Cardiac muscle cell (in vitro differentiated cells and primary cell): ENCODE measurements around the gene CARMIL1. TPM values are rescaled to one million over a fixed set of nuclear protein-coding genes. Genes with fewer than 3 reads are reported as not detected.
A peak's percentile ranks its signal among the peaks of the same experiment; 100 is the strongest.

ENCODE experiments used
- DNase-seq, 2 donors: peaks; one replicate each; pipeline versions ENCODE4 v3.0.0 to v3.0.0-alpha.2; 2010 to 2017; ENCODE audit warnings: low read depth in 1 of 2, low spot score in 1 of 2
- H3K27ac ChIP-seq: fragments of 200-600 bp; sonication (generic); 2 replicates; pipeline ENCODE4 v1.5.1; 2016
- H3K27me3 ChIP-seq: fragments of 200-600 bp; sonication (generic); 2 replicates; pipeline ENCODE4 v1.6.0; 2016; ENCODE audit warnings: control low read depth
- H3K36me3 ChIP-seq: fragments of 200-600 bp; sonication (generic); 2 replicates; pipeline ENCODE4 v1.5.1; 2016; ENCODE audit warnings: control low read depth
- H3K4me1 ChIP-seq: fragments of 200-600 bp; sonication (generic); 2 replicates; pipeline ENCODE4 v1.8.1; 2017; ENCODE audit warnings: low read depth, mild to moderate bottlenecking, mixed run types
- H3K4me3 ChIP-seq: fragments of 200-600 bp; sonication (generic); 2 replicates; pipeline ENCODE4 v1.5.1; 2016; ENCODE audit warnings: mild to moderate bottlenecking
- H3K9me3 ChIP-seq: fragments of 200-600 bp; sonication (generic); 2 replicates; pipeline ENCODE4 v1.5.1; 2017; ENCODE audit warnings: low read depth, mild to moderate bottlenecking, control low read depth
- CTCF ChIP-seq: IDR thresholded peaks from 2 replicates; pipeline ENCODE4 v1.5.1; 2012; ENCODE audit warnings: low read depth, mild to moderate bottlenecking, low read length
- polyA plus RNA-seq: library from polyadenylated mRNA; unstranded; fragments of >200 nt; fragmentation: Nextera tagmentation; extraction: Ambion mirVana; gene quantifications from 2 replicates; pipeline ENCODE4 v1.2.1, GENCODE V29; 2016
- total RNA-seq: library from RNA; depleted of rRNA; stranded (reverse); fragments of >200 nt; gene quantifications from 2 replicates; pipeline ENCODE4 v1.2.3, GENCODE V29; 2016

The CARMIL1 gene
- total and polyA plus RNA-seq, 2 experiments from 2014 or later, result 15.7 to 63.6 TPM

GRCh38 chr6:25277386-25277785 lies 1.8 kb upstream of the CARMIL1 start:
- TF ChIP-seq CTCF, result no peak
- Histone ChIP-seq H3K4me1 (peaks cover 13% of the 10 kb centered on the region), H3K9me3 (no peaks in the 10 kb centered on the region), H3K36me3 (no peaks in the 10 kb centered on the region), H3K4me3 (no peak overlapping the region), H3K27me3 (peaks cover 7% of the 10 kb centered on the region), H3K27ac (no peak overlapping the region)
- no peak for DNase-seq

GRCh38 chr6:25277857-25278256 lies 1.3 kb upstream of the CARMIL1 start:
- peak in 1 of 2 donors; percentile 11 for DNase-seq
- peaks cover 18% of the 10 kb centered on the region for H3K4me1 ChIP-seq
- no peak for TF ChIP-seq CTCF
- H3K27ac ChIP-seq, result no peak overlapping the region
- no peak overlapping the region for H3K4me3 ChIP-seq
- no peaks in the 10 kb centered on the region for H3K9me3 ChIP-seq
- H3K36me3 ChIP-seq, result no peaks in the 10 kb centered on the region
- peaks cover 5% of the 10 kb centered on the region for H3K27me3 ChIP-seq

GRCh38 chr6:25278261-25278913 lies 787 bp upstream of the CARMIL1 start:
- H3K36me3 ChIP-seq, result no peaks in the 10 kb centered on the region
- peak in 1 of 2 donors; percentile 31 for DNase-seq
- no peak for TF ChIP-seq CTCF
- H3K4me3 ChIP-seq, result peak overlapping the region; percentile 75
- no peaks in the 10 kb centered on the region for H3K9me3 ChIP-seq
- H3K27ac ChIP-seq, result no peak overlapping the region
- peaks cover 5% of the 10 kb centered on the region for H3K27me3 ChIP-seq
- H3K4me1 ChIP-seq, result peaks cover 19% of the 10 kb centered on the region

- H3K4me3 ChIP-seq, result peak overlapping the region; percentile 75
- H3K9me3 ChIP-seq, result no peaks in the 10 kb centered on the region
- no peak for TF ChIP-seq CTCF
Observed at GRCh38 chr6:25279748-25280343, 672 bp downstream of the CARMIL1 start.

GRCh38 chr6:25280344-25281074 lies 1.3 kb downstream of the CARMIL1 start:
- Histone ChIP-seq H3K4me1 (peaks cover 19% of the 10 kb centered on the region), H3K27me3 (peaks cover 2% of the 10 kb centered on the region), H3K36me3 (no peaks in the 10 kb centered on the region), H3K9me3 (no peaks in the 10 kb centered on the region), H3K27ac (peak overlapping the region; percentile 64), H3K4me3 (peak overlapping the region; percentile 75)
- no peak for TF ChIP-seq CTCF
- DNase-seq, result peak; percentile 31 to 52

More at GRCh38 chr6:25279748-25280343, 672 bp downstream of the CARMIL1 start:
- DNase-seq, result peak in 1 of 2 donors; percentile 50
- H3K27ac ChIP-seq, result peak overlapping the region; percentile 64
- no peaks in the 10 kb centered on the region for H3K36me3 ChIP-seq
- H3K4me1 ChIP-seq, result peaks cover 19% of the 10 kb centered on the region
- H3K27me3 ChIP-seq, result peaks cover 5% of the 10 kb centered on the region
